ENCODE results near the gene LHFPL6.

LHFPL6 gene

DNA sequence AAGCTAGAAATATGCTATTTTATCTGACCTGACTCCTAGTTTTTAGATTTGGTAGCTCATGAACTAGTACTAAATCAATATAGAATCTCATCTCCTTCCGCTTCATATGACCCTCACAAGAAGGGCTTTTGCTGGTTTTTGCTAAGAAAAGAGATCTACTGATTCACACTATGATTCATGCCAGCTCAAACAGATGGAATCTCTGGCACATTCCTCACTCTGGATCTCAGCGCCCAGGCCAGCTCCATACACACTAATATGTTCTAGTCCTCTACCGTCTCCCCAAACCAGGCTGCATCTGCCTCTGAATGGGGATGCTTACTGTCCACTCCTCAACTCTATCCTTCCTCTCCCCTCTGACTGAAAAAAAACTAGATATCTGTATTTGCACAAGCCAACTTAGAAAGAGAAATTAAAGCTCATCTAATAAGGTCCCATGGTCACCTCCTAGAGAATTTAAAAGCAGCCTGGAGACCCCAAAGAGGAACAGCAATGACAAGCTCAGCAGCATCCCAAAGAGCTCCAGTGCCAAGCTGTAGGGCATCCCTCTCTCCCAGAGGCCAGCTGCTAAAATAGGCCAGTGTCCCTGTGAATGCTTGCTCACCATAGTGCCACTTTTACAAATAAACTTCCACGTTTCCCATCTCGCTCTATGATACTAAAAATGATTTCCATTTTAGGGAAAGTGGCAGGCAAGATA lies 74.9 kb downstream of the LHFPL6 start:
- no peaks in the 10 kb centered on the region for H3K4me1 ChIP-seq (ENCODE audit: control insufficient read depth, low read depth, low read length)
- H3K27ac ChIP-seq (ENCODE audit: low read depth, low read length), result no peak overlapping the region
- no peak overlapping the region for H2BK15ac ChIP-seq (replicated peaks; ENCODE audit: low read depth)
- no peak overlapping the region for H3K4ac ChIP-seq (ENCODE audit: low read depth, low read length)
- H3K56ac ChIP-seq (ENCODE audit: low read length), result no peak overlapping the region
- no peak overlapping the region for H3K18ac ChIP-seq (ENCODE audit: low read length)
- H2BK5ac ChIP-seq (ENCODE audit: low read length), result no peak overlapping the region
- H3K4me3 ChIP-seq (ENCODE audit: low read length), result no peak overlapping the region
- DNase-seq, result peak; percentile 53
- no peaks in the 10 kb centered on the region for H3K36me3 ChIP-seq (ENCODE audit: control insufficient read depth, insufficient read depth, low read length)
- H4K8ac ChIP-seq (ENCODE audit: low read depth, low read length), result no peak overlapping the region
- H3K9ac ChIP-seq (ENCODE audit: low read length), result no peak overlapping the region
- H2AK5ac ChIP-seq (ENCODE audit: low read length), result no peak overlapping the region
- no peaks in the 10 kb centered on the region for H3K27me3 ChIP-seq (ENCODE audit: insufficient read depth, low read length, poor library complexity)
- no peaks in the 10 kb centered on the region for H3K79me1 ChIP-seq (ENCODE audit: low read length)
- H4K5ac ChIP-seq (ENCODE audit: low read length), result no peak overlapping the region
- no peak overlapping the region for H3K4me2 ChIP-seq (ENCODE audit: low read length)
- WGBS (ENCODE audit: extremely low coverage, insufficient coverage, low lambda C conversion rate), result no CpG with 5 or more reads among the region's 5 CpGs
- no peak overlapping the region for H3K23ac ChIP-seq (ENCODE audit: low read length)
- no peaks in the 10 kb centered on the region for H3K79me2 ChIP-seq (ENCODE audit: control insufficient read depth, insufficient read depth, low read length)
- no peak overlapping the region for H2BK120ac ChIP-seq (ENCODE audit: low read depth, low read length)

- Histone ChIP-seq H2BK15ac (replicated peaks; ENCODE audit: low read depth) (no peak overlapping the region), H3K4ac (ENCODE audit: low read depth, low read length) (no peak overlapping the region), H2BK5ac (ENCODE audit: low read length) (no peak overlapping the region), H3K27ac (ENCODE audit: low read depth, low read length) (no peak overlapping the region), H3K56ac (ENCODE audit: low read length) (no peak overlapping the region), H3K27me3 (ENCODE audit: insufficient read depth, low read length, poor library complexity) (no peaks in the 10 kb centered on the region), H3K23ac (ENCODE audit: low read length) (no peak overlapping the region), H3K4me2 (ENCODE audit: low read length) (no peak overlapping the region), H4K5ac (ENCODE audit: low read length) (no peak overlapping the region), H3K79me2 (ENCODE audit: control insufficient read depth, insufficient read depth, low read length) (no peaks in the 10 kb centered on the region), H3K36me3 (ENCODE audit: control insufficient read depth, insufficient read depth, low read length) (no peaks in the 10 kb centered on the region), H2BK120ac (ENCODE audit: low read depth, low read length) (no peak overlapping the region), H3K79me1 (ENCODE audit: low read length) (no peaks in the 10 kb centered on the region), H4K8ac (ENCODE audit: low read depth, low read length) (no peak overlapping the region), H3K18ac (ENCODE audit: low read length) (no peak overlapping the region), H3K9ac (ENCODE audit: low read length) (no peak overlapping the region), H2AK5ac (ENCODE audit: low read length) (no peak overlapping the region), H3K4me3 (ENCODE audit: low read length) (no peak overlapping the region), H3K4me1 (ENCODE audit: control insufficient read depth, low read depth, low read length) (no peaks in the 10 kb centered on the region)
- DNase-seq, result no peak
- WGBS (ENCODE audit: extremely low coverage, insufficient coverage, low lambda C conversion rate), result no CpG with 5 or more reads among the region's 3 CpGs
Measured at GRCh38 chr13:39527301-39527700, 75.7 kb downstream of the LHFPL6 start.

DNA sequence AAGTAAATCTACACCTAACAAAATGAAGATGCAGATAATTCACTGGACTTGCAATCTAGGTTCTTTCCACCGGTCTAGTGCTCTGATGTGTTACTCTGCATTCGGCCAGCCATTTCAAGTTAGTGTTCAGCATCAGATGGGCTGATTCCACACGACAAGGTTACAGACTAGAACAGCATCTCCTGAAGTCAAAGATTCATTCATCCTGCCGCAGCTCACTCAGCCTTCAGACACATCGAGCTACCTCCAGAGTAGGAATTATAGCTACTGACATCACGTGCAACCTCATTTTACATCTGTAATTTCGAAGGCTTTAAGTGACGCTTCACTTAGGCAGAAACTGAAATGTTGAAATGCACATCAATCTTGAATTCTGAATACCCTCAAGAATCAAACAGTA lies 76.5 kb downstream of the LHFPL6 start:
- Histone ChIP-seq H3K18ac (ENCODE audit: low read length) (no peak overlapping the region), H3K4me3 (ENCODE audit: low read length) (no peak overlapping the region), H4K5ac (ENCODE audit: low read length) (no peak overlapping the region), H3K4ac (ENCODE audit: low read depth, low read length) (no peak overlapping the region), H3K23ac (ENCODE audit: low read length) (no peak overlapping the region), H3K4me1 (ENCODE audit: control insufficient read depth, low read depth, low read length) (no peaks in the 10 kb centered on the region), H3K4me2 (ENCODE audit: low read length) (no peak overlapping the region), H3K27ac (ENCODE audit: low read depth, low read length) (no peak overlapping the region), H4K8ac (ENCODE audit: low read depth, low read length) (no peak overlapping the region), H2BK5ac (ENCODE audit: low read length) (no peak overlapping the region), H2BK120ac (ENCODE audit: low read depth, low read length) (no peak overlapping the region), H3K56ac (ENCODE audit: low read length) (no peak overlapping the region), H3K27me3 (ENCODE audit: insufficient read depth, low read length, poor library complexity) (no peaks in the 10 kb centered on the region), H2AK5ac (ENCODE audit: low read length) (no peak overlapping the region), H3K79me2 (ENCODE audit: control insufficient read depth, insufficient read depth, low read length) (no peaks in the 10 kb centered on the region), H3K79me1 (ENCODE audit: low read length) (no peaks in the 10 kb centered on the region), H3K36me3 (ENCODE audit: control insufficient read depth, insufficient read depth, low read length) (no peaks in the 10 kb centered on the region), H2BK15ac (replicated peaks; ENCODE audit: low read depth) (no peak overlapping the region), H3K9ac (ENCODE audit: low read length) (no peak overlapping the region)
- DNase-seq, result no peak
- WGBS (ENCODE audit: extremely low coverage, insufficient coverage, low lambda C conversion rate), result no CpG with 5 or more reads among the region's 8 CpGs

DNA sequence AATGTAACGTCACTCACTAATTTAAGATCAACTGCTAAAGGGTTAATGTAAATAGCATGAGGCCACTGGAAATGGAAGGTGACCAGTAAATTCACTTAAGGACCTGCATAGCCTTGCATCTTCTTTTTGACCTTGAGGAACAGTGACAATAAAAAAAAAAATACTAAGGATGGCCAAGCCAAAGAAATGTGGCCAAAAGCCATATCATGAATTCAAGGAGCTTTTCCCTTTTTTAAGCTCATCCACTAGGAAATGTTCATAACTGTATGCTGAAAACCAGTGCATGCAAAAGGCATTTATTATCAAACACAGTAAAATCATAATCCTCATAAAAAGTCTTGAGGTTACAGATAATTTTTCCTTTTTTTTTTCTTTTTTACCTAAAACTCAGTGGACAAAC lies 77.5 kb downstream of the LHFPL6 start:
- H3K4me1 ChIP-seq (ENCODE audit: control insufficient read depth, low read depth, low read length), result no peaks in the 10 kb centered on the region
- no peaks in the 10 kb centered on the region for H3K79me2 ChIP-seq (ENCODE audit: control insufficient read depth, insufficient read depth, low read length)
- no peak overlapping the region for H3K56ac ChIP-seq (ENCODE audit: low read length)
- no peaks in the 10 kb centered on the region for H3K36me3 ChIP-seq (ENCODE audit: control insufficient read depth, insufficient read depth, low read length)
- no peaks in the 10 kb centered on the region for H3K27me3 ChIP-seq (ENCODE audit: insufficient read depth, low read length, poor library complexity)
- no peak overlapping the region for H3K4me3 ChIP-seq (ENCODE audit: low read length)
- H2BK120ac ChIP-seq (ENCODE audit: low read depth, low read length), result no peak overlapping the region
- H2BK15ac ChIP-seq (replicated peaks; ENCODE audit: low read depth), result no peak overlapping the region
- no CpG with 5 or more reads among the region's 1 CpG for WGBS (ENCODE audit: extremely low coverage, insufficient coverage, low lambda C conversion rate)
- no peak overlapping the region for H3K9ac ChIP-seq (ENCODE audit: low read length)
- no peak overlapping the region for H4K8ac ChIP-seq (ENCODE audit: low read depth, low read length)
- H3K79me1 ChIP-seq (ENCODE audit: low read length), result no peaks in the 10 kb centered on the region
- H2AK5ac ChIP-seq (ENCODE audit: low read length), result no peak overlapping the region
- DNase-seq, result no peak
- no peak overlapping the region for H3K18ac ChIP-seq (ENCODE audit: low read length)
- no peak overlapping the region for H3K23ac ChIP-seq (ENCODE audit: low read length)
- no peak overlapping the region for H3K4ac ChIP-seq (ENCODE audit: low read depth, low read length)
- no peak overlapping the region for H3K27ac ChIP-seq (ENCODE audit: low read depth, low read length)
- H4K5ac ChIP-seq (ENCODE audit: low read length), result no peak overlapping the region
- H3K4me2 ChIP-seq (ENCODE audit: low read length), result no peak overlapping the region
- no peak overlapping the region for H2BK5ac ChIP-seq (ENCODE audit: low read length)

- H3K9ac ChIP-seq (ENCODE audit: low read length), result no peak overlapping the region
- no peak overlapping the region for H4K8ac ChIP-seq (ENCODE audit: low read depth, low read length)
- no peaks in the 10 kb centered on the region for H3K36me3 ChIP-seq (ENCODE audit: control insufficient read depth, insufficient read depth, low read length)
- no peak overlapping the region for H3K23ac ChIP-seq (ENCODE audit: low read length)
- H3K56ac ChIP-seq (ENCODE audit: low read length), result no peak overlapping the region
- H3K27me3 ChIP-seq (ENCODE audit: insufficient read depth, low read length, poor library complexity), result no peaks in the 10 kb centered on the region
- H4K5ac ChIP-seq (ENCODE audit: low read length), result no peak overlapping the region
- DNase-seq, result no peak
- no peak overlapping the region for H3K4me3 ChIP-seq (ENCODE audit: low read length)
- H3K18ac ChIP-seq (ENCODE audit: low read length), result no peak overlapping the region
- H3K79me1 ChIP-seq (ENCODE audit: low read length), result no peaks in the 10 kb centered on the region
- no peak overlapping the region for H2AK5ac ChIP-seq (ENCODE audit: low read length)
- no peak overlapping the region for H3K4me2 ChIP-seq (ENCODE audit: low read length)
- H3K4me1 ChIP-seq (ENCODE audit: control insufficient read depth, low read depth, low read length), result no peaks in the 10 kb centered on the region
- H3K79me2 ChIP-seq (ENCODE audit: control insufficient read depth, insufficient read depth, low read length), result no peaks in the 10 kb centered on the region
- H2BK15ac ChIP-seq (replicated peaks; ENCODE audit: low read depth), result no peak overlapping the region
- no peak overlapping the region for H2BK5ac ChIP-seq (ENCODE audit: low read length)
- no CpG with 5 or more reads among the region's 4 CpGs for WGBS (ENCODE audit: extremely low coverage, insufficient coverage, low lambda C conversion rate)
- no peak overlapping the region for H2BK120ac ChIP-seq (ENCODE audit: low read depth, low read length)
- H3K4ac ChIP-seq (ENCODE audit: low read depth, low read length), result no peak overlapping the region
- no peak overlapping the region for H3K27ac ChIP-seq (ENCODE audit: low read depth, low read length)
Measured at GRCh38 chr13:39524795-39525194, 78.2 kb downstream of the LHFPL6 start.

GRCh38 chr13:39522329-39522728 lies 80.7 kb downstream of the LHFPL6 start:
- Histone ChIP-seq H3K56ac (ENCODE audit: low read length) (no peak overlapping the region), H3K27ac (ENCODE audit: low read depth, low read length) (no peak overlapping the region), H3K4me3 (ENCODE audit: low read length) (no peak overlapping the region), H3K4me2 (ENCODE audit: low read length) (no peak overlapping the region), H3K9ac (ENCODE audit: low read length) (no peak overlapping the region), H3K4ac (ENCODE audit: low read depth, low read length) (no peak overlapping the region), H2BK120ac (ENCODE audit: low read depth, low read length) (no peak overlapping the region), H4K8ac (ENCODE audit: low read depth, low read length) (no peak overlapping the region), H3K18ac (ENCODE audit: low read length) (no peak overlapping the region), H3K23ac (ENCODE audit: low read length) (no peak overlapping the region), H3K36me3 (ENCODE audit: control insufficient read depth, insufficient read depth, low read length) (no peaks in the 10 kb centered on the region), H2BK5ac (ENCODE audit: low read length) (no peak overlapping the region), H3K27me3 (ENCODE audit: insufficient read depth, low read length, poor library complexity) (no peaks in the 10 kb centered on the region), H2AK5ac (ENCODE audit: low read length) (no peak overlapping the region), H3K4me1 (ENCODE audit: control insufficient read depth, low read depth, low read length) (no peaks in the 10 kb centered on the region), H3K79me2 (ENCODE audit: control insufficient read depth, insufficient read depth, low read length) (no peaks in the 10 kb centered on the region), H2BK15ac (replicated peaks; ENCODE audit: low read depth) (no peak overlapping the region), H3K79me1 (ENCODE audit: low read length) (no peaks in the 10 kb centered on the region), H4K5ac (ENCODE audit: low read length) (no peak overlapping the region)
- no CpG with 5 or more reads among the region's 4 CpGs for WGBS (ENCODE audit: extremely low coverage, insufficient coverage, low lambda C conversion rate)
- DNase-seq, result no peak
